GM23338 (cell line): ENCODE measurements around the gene PCSK2. TPM values are rescaled to one million over a fixed set of nuclear protein-coding genes. Genes with fewer than 3 reads are reported as not detected.

Experiments used
- ATAC-seq: fragments of 200-7000 bp; cut with Tn5 transposase; 3 replicates; pipeline ENCODE4 v1.9.1; 2020
- DNase-seq: peaks from one replicate; pipeline ENCODE4 v3.0.0-alpha.2; 2015; ENCODE audit warnings: low spot score
- H2AFZ ChIP-seq: fragments of 200-600 bp; sonication (generic); 2 replicates; pipeline ENCODE4 v1.8.0; 2016; ENCODE audit warnings: antibody characterized with exemption, mild to moderate bottlenecking, moderate library complexity
- H3F3A ChIP-seq: fragments of 200-600 bp; sonication (generic); replicated peaks from 2 replicates; pipeline ENCODE4 v1.8.0; 2017; ENCODE audit warnings: antibody characterized with exemption, mixed run types, low read depth
- H3K27ac ChIP-seq: fragments of 200-600 bp; sonication (generic); 2 replicates; pipeline ENCODE4 v1.6.1; 2016; ENCODE audit warnings: low read depth
- H3K27me3 ChIP-seq: fragments of 200-600 bp; sonication (generic); 2 replicates; pipeline ENCODE4 v1.8.0; 2016; ENCODE audit warnings: mild to moderate bottlenecking, mixed run types, moderate library complexity; ENCODE audit not compliant: insufficient read depth
- H3K36me3 ChIP-seq: fragments of 200-600 bp; sonication (generic); 2 replicates; pipeline ENCODE4 v1.8.0; 2016; ENCODE audit warnings: mild to moderate bottlenecking; ENCODE audit not compliant: insufficient read depth
- H3K4me1 ChIP-seq: fragments of 200-600 bp; sonication (generic); 2 replicates; pipeline ENCODE4 v1.8.0; 2016; ENCODE audit warnings: mild to moderate bottlenecking, moderate library complexity; ENCODE audit not compliant: insufficient read depth
- H3K4me2 ChIP-seq: fragments of 200-600 bp; sonication (generic); 2 replicates; pipeline ENCODE4 v1.7.1; 2017; ENCODE audit warnings: mixed run types
- H3K4me3 ChIP-seq: fragments of 200-600 bp; sonication (generic); 2 replicates; pipeline ENCODE4 v1.6.1; 2016; ENCODE audit warnings: mixed run types
- H3K79me2 ChIP-seq: fragments of 200-600 bp; sonication (generic); replicated peaks from 2 replicates; pipeline ENCODE4 v1.8.0; 2017; ENCODE audit warnings: mild to moderate bottlenecking; ENCODE audit not compliant: insufficient read depth
- H3K9me2 ChIP-seq: fragments of 200-600 bp; sonication (generic); 2 replicates; pipeline ENCODE4 v1.8.0; 2017; ENCODE audit not compliant: insufficient read depth
- H4K20me1 ChIP-seq: fragments of 200-600 bp; sonication (generic); replicated peaks from 2 replicates; pipeline ENCODE4 v1.8.0; 2017; ENCODE audit warnings: mild to moderate bottlenecking; ENCODE audit not compliant: insufficient read depth
- H3K27ac Mint-ChIP-seq: 2 replicates; pipeline ENCODE4 v1.8.0; 2020; ENCODE audit warnings: inconsistent platforms, mild to moderate bottlenecking, moderate library complexity, mixed read lengths
- H3K27me3 Mint-ChIP-seq: 3 replicates; pipeline ENCODE4 v1.8.0; 2022; ENCODE audit warnings: low read depth, mild to moderate bottlenecking, moderate library complexity, mixed read lengths, inconsistent platforms; ENCODE audit not compliant: insufficient read depth, poor library complexity
- H3K36me3 Mint-ChIP-seq: 3 replicates; pipeline ENCODE4 v1.8.0; 2021; ENCODE audit warnings: low read depth, mild to moderate bottlenecking, inconsistent platforms, moderate library complexity, mixed read lengths
- H3K4me1 Mint-ChIP-seq: 3 replicates; pipeline ENCODE4 v1.8.0; 2020; ENCODE audit warnings: mild to moderate bottlenecking, inconsistent platforms, mixed read lengths
- H3K4me3 Mint-ChIP-seq: 3 replicates; pipeline ENCODE4 v1.8.0; 2021; ENCODE audit warnings: moderate library complexity, mild to moderate bottlenecking, inconsistent platforms, mixed read lengths
- H3K9me3 Mint-ChIP-seq: 3 replicates; pipeline ENCODE4 v1.8.0; 2020; ENCODE audit warnings: moderate library complexity, mild to moderate bottlenecking, inconsistent platforms, mixed read lengths
- CREB1 ChIP-seq: fragments of 250-450 bp; sonication (Bioruptor Pico); IDR thresholded peaks from 2 replicates; pipeline ENCODE4 v1.5.0; 2020; ENCODE audit warnings: low read depth, mild to moderate bottlenecking, moderate library complexity
- ETS1 ChIP-seq: IDR thresholded peaks from 2 replicates; pipeline ENCODE4 v1.6.1; 2016; ENCODE audit warnings: antibody characterized with exemption
- EZH2 ChIP-seq: fragments of 200-600 bp; sonication (generic); IDR thresholded peaks from one replicate; pipeline ENCODE4 v1.8.0; 2017; ENCODE audit warnings: antibody characterized with exemption, mild to moderate bottlenecking, low read depth; ENCODE audit not compliant: unreplicated experiment
- JUNB ChIP-seq: IDR thresholded peaks from one replicate; pipeline ENCODE4 v1.6.1; 2016; ENCODE audit warnings: antibody characterized with exemption; ENCODE audit not compliant: unreplicated experiment
- NANOG ChIP-seq: IDR thresholded peaks from 2 replicates; pipeline ENCODE4 v1.6.1; 2016; ENCODE audit warnings: antibody characterized with exemption, borderline replicate concordance
- POLR2AphosphoS5 ChIP-seq: IDR thresholded peaks from 2 replicates; pipeline ENCODE4 v1.6.1; 2016; ENCODE audit warnings: antibody characterized with exemption, low read depth
- ZNF462 ChIP-seq: fragments of 250-450 bp; sonication (Bioruptor Pico); IDR thresholded peaks from 2 replicates; pipeline ENCODE4 v1.5.0; 2020; ENCODE audit warnings: mild to moderate bottlenecking, moderate library complexity
- polyA plus RNA-seq: library from polyadenylated mRNA; unstranded; fragments of >200 nt; fragmentation: Nextera tagmentation; extraction: Ambion mirVana; gene quantifications from 2 replicates; pipeline ENCODE4 v1.2.1, GENCODE V29; 2016
- total RNA-seq: library from RNA; depleted of rRNA; stranded (reverse); fragments of >200 nt; shearing (Covaris generic); gene quantifications from 2 replicates; pipeline ENCODE4 v1.2.3, GENCODE V29; 2014

PCSK2 gene
- total and polyA plus RNA-seq, 2 experiments from 2014 or later, result 0.37 to 1.1 TPM

GRCh38 chr20:17490501-17490900, 263.7 kb downstream of the PCSK2 start (continued):
- no peak for TF ChIP-seq ZNF462
- no peak for TF ChIP-seq ETS1

- Histone ChIP-seq H3K36me3 (no peaks in the 10 kb centered on the region), H3K9me2 (no peaks in the 10 kb centered on the region), H3K79me2 (no peaks in the 10 kb centered on the region), H3K4me2 (no peak overlapping the region), H3K4me1 (no peaks in the 10 kb centered on the region), H3K27me3 (no peaks in the 10 kb centered on the region), H3K27ac (no peak overlapping the region), H3F3A (no peaks in the 10 kb centered on the region), H3K4me3 (no peak overlapping the region), H4K20me1 (no peaks in the 10 kb centered on the region), H2AFZ (no peak overlapping the region)
- H3K4me1 Mint-ChIP-seq, result no peaks in the 10 kb centered on the region
- H3K27me3 Mint-ChIP-seq, result no peaks in the 10 kb centered on the region
- ATAC-seq (no peak), DNase-seq (no peak)
- no peak overlapping the region for H3K27ac Mint-ChIP-seq
- no peaks in the 10 kb centered on the region for H3K9me3 Mint-ChIP-seq
- no peak overlapping the region for H3K4me3 Mint-ChIP-seq
- H3K36me3 Mint-ChIP-seq, result peaks cover 3% of the 10 kb centered on the region; the same call in 1 of the 3 replicates
- no peak for TF ChIP-seq POLR2AphosphoS5
- no peak for TF ChIP-seq EZH2
- no peak for TF ChIP-seq CREB1 (CRISPR knock-in tag)
- no peak for TF ChIP-seq ZNF462
- no peak for TF ChIP-seq ETS1
- no peak for TF ChIP-seq JUNB
- no peak for TF ChIP-seq NANOG
Observed at GRCh38 chr20:17491041-17491440, 264.2 kb downstream of the PCSK2 start.
